ENCODE measurements around the gene PEX26. TPM values are rescaled to one million over a fixed set of nuclear protein-coding genes. Genes with fewer than 3 reads are reported as not detected.
"Not testable (repeated sequence)": the region's sequence is repeated elsewhere in the genome, so short reads cannot be mapped to it uniquely, and the experiment has no call there.

Gene PEX26
- total RNA-seq, 1 experiment from 2014 or later, result 33.7 TPM

GRCh38 chr22:18121954-18122554 is 44.3 kb downstream of the PEX26 start:
- in situ Hi-C loops (cut with HindIII; ENCODE audit: low pct_unique_long_range_greater_than_20kb, low sequenced_read_pairs), result no loop called here
- DNase-seq (ENCODE audit: low read depth, low spot score), result peak; percentile 49

DNA sequence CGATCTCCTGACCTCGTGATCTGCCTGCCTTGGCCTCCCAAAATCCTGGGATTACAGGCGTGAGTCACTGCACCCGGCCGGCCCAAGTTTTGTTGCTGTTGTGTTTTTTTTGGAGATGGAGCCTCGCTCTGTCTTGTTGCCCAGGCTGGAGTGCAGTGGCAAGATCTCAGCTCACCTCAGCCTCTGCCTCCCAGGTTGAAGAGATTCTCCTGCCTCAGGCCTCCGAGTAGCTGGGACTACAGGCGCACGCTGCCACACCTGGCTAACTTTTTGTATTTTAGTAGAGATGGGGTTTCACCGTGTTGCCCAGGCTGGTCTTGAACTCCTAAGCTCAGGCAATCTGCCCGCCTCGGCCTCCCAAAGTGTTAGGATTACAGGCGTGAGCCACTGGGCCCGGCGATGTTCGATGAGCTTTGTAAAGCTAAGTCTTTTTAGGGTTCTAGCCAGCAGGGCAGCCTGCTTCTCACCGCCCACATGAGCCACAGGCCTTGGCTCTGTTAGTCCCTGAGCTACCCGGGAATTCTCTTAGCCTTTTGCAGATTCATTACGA is 45.8 kb downstream of the PEX26 start:
- in situ Hi-C loops (cut with HindIII; ENCODE audit: low pct_unique_long_range_greater_than_20kb, low sequenced_read_pairs); DNase-seq (ENCODE audit: low read depth, low spot score): not testable (repeated sequence)

GRCh38 chr22:18126606-18127005 is 48.8 kb downstream of the PEX26 start:
- in situ Hi-C loops (cut with HindIII; ENCODE audit: low pct_unique_long_range_greater_than_20kb, low sequenced_read_pairs), result no loop called here
- no peak for DNase-seq (ENCODE audit: low read depth, low spot score)

DNA sequence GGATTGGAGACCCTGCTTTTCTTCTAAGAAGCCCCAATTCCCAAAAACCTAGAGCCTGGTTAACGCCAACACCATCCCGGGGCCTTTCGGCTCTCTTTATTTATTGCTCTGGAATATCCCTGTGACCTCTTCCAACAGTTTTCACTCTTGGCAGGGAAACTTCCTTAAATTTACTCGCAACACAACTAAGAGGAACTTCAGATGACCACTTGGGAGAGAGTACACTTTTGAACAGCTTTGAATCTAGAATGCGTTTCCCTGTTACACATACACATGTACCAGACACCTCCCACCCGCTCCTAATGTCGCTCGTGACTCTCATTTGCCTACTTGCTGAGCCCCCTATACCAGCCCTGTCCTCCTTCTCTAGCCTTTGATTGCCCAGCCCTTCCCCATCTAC is 52.2 kb downstream of the PEX26 start:
- no peak for DNase-seq (ENCODE audit: low read depth, low spot score)
- in situ Hi-C loops (cut with HindIII; ENCODE audit: low pct_unique_long_range_greater_than_20kb, low sequenced_read_pairs), result no loop called here

DNA sequence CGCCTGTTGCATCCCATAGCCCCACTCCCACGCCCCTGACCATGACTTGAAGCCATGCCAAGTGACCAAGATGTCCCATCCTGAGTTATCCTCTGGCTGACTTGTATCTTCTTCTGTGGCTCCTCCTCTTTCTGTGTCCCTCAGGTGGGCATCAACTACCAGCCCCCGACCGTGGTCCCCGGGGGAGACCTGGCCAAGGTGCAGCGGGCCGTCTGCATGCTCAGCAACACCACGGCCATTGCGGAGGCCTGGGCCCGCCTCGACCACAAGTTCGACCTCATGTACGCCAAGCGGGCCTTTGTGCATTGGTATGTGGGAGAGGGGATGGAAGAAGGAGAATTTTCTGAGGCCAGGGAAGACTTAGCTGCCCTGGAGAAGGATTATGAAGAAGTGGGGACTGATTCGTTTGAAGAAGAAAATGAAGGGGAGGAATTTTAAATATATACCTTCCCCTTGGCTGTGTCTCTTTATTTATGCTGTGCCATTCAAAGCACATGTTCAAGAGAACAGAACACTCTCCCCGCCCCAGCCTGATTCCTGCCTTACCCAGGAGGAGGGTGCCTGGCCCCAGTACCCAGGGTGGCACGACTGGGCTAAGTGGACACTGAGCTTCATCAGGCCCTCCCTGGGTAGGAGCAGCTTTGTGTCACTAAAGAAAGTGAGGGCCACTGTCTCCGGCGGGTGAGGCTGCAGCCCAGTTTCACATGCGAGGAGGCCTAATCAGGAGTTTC is 53.1 kb downstream of the PEX26 start:
- in situ Hi-C loops (cut with HindIII; ENCODE audit: low pct_unique_long_range_greater_than_20kb, low sequenced_read_pairs), result no loop called here
- no peak for DNase-seq (ENCODE audit: low read depth, low spot score)

- in situ Hi-C loops (cut with HindIII; ENCODE audit: low pct_unique_long_range_greater_than_20kb, low sequenced_read_pairs), result no loop called here
- DNase-seq (ENCODE audit: low read depth, low spot score), result no peak
Measured at GRCh38 chr22:18133452-18133851, 55.7 kb downstream of the PEX26 start.

DNA sequence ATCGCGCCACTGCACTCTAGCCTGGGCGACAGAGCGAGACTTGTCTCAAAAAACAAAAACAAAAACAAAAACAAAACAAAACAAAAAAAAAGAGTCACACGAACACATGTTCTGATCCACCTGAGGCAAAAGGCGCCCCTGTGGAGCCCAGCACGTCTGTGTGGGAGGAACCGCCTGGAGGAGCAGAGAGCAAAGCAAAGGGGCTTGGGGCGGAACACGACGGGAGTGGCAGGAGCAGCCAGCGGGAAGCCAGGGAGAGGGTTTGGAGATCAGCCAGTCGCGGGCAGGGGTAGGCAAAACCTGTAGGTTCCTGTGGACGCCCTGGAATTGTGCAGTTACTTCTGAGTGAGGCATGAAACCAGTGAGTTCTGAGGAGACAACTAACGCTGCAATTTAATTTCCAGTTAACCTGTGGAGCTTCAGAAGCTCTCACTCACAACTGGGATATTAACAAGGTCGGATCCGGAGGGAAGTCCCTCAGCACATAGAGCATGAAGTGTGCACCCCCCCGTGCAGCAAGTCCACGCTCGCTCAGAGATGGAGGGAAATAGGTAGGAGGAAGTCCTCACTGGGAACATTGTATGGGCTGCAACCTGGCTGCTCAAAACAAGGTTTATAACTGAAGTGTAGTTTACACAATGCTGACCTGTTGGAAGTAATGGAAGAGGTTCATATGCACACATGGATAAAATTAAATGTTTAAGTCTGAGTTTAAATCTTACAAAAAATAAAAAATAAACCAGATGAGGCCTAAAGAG is 59.0 kb downstream of the PEX26 start:
- no peak for DNase-seq (ENCODE audit: low read depth, low spot score)
- in situ Hi-C loops (cut with HindIII; ENCODE audit: low pct_unique_long_range_greater_than_20kb, low sequenced_read_pairs), result no loop called here

GRCh38 chr22:18141004-18141403 is 63.2 kb downstream of the PEX26 start:
- DNase-seq (ENCODE audit: low read depth, low spot score); in situ Hi-C loops (cut with HindIII; ENCODE audit: low pct_unique_long_range_greater_than_20kb, low sequenced_read_pairs): not testable (repeated sequence)

DNA sequence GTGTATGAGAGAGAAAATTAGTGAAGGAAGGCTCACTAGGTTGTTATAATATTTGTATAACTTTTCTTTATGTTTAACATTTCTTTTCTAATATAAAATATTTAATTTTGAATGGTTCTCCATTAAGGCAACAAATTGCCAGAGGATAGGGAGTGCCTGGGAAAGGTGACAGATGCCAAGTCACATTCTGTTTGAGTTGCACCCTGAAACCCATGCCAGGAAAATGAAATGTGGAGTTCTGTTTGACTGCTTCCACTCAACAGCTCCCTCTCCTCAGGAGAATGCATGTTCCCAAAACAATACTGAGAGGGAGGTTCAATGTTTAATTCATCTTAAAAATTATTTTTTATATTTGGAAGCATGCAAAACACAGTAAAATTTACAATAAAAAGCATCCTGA is 66.3 kb downstream of the PEX26 start:
- DNase-seq (ENCODE audit: low read depth, low spot score), result no peak
- in situ Hi-C loops (cut with HindIII; ENCODE audit: low pct_unique_long_range_greater_than_20kb, low sequenced_read_pairs), result no loop called here

DNA sequence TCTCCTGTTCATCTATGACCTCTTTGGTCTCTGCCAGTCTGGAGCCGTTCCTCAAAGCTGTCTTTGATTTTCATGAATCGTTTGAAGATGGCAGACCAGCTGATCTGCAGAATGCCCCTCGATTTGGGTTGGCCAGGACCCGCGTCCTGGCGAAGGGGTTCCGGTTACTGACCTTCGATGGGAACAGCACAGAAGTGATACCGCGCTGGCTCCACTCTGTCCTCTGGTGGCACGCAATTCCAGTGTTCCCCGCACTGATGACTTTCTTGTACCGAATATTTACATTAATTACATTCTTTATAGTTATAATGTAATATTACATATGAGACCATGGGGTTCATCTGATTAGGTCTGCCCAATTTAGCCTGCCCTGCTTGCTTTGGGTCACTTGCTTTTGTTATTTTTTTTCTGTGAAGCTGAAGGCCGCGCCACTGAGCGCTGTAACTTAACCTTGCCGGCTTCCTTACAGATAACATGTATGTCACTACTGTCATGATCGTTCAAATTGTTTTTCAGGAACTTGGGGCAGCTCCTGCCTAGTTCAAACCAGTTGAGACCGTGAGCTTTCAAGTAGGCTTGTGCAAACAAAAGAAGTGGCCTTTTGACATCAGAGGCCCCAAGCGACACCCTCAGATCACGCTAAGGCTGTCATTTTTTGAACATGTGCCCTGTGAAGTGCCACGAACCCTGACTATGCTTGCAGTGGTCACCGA is 68.0 kb downstream of the PEX26 start:
- in situ Hi-C loops (cut with HindIII; ENCODE audit: low pct_unique_long_range_greater_than_20kb, low sequenced_read_pairs), result no loop called here
- DNase-seq (ENCODE audit: low read depth, low spot score), result no peak

GRCh38 chr22:18146389-18146753 is 68.6 kb downstream of the PEX26 start:
- in situ Hi-C loops (cut with HindIII; ENCODE audit: low pct_unique_long_range_greater_than_20kb, low sequenced_read_pairs), result no loop called here
- no peak for DNase-seq (ENCODE audit: low read depth, low spot score)

GRCh38 chr22:18147791-18148190 is 70.0 kb downstream of the PEX26 start:
- in situ Hi-C loops (cut with HindIII; ENCODE audit: low pct_unique_long_range_greater_than_20kb, low sequenced_read_pairs), result no loop called here

DNA sequence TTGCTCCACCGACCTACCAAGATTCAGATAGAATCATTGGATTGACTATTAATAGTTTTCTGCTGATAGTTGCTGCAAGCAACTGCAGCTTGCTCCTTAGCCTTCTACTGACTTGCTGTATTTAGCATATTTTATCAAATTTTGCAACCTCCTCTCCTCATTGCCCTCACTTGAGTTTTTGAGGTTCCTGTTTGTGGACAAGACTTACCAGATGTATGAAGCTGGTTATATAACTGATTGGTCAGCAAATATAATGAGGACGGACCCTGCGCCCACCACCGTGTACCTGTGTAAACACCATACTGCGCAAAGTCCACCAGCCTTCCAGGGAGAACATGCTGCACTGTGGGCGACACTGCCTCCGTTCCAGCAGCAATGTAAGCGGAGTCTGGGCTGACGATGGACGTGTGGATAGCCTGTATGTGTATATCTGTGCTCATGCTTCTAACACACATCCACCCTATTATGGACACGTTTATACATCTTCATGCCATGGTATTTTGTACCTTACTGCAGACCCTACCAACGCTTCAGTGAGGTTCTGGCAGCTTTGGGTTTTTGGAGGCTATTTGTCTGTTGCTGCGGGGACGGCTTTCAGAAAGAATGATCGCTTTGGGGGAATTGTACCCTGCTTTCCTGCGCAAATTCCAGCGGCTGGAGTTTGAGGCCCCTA is 70.6 kb downstream of the PEX26 start:
- in situ Hi-C loops (cut with HindIII; ENCODE audit: low pct_unique_long_range_greater_than_20kb, low sequenced_read_pairs), result no loop called here

More at GRCh38 chr22:18147791-18148190, 70.0 kb downstream of the PEX26 start:
- no peak for DNase-seq (ENCODE audit: low read depth, low spot score)

GRCh38 chr22:18152519-18152918 is 74.7 kb downstream of the PEX26 start:
- DNase-seq (ENCODE audit: low read depth, low spot score), result no peak
- in situ Hi-C loops (cut with HindIII; ENCODE audit: low pct_unique_long_range_greater_than_20kb, low sequenced_read_pairs), result no loop called here

More for the DNA sequence above, 70.6 kb downstream of the PEX26 start:
- DNase-seq (ENCODE audit: low read depth, low spot score), result no peak

DNA sequence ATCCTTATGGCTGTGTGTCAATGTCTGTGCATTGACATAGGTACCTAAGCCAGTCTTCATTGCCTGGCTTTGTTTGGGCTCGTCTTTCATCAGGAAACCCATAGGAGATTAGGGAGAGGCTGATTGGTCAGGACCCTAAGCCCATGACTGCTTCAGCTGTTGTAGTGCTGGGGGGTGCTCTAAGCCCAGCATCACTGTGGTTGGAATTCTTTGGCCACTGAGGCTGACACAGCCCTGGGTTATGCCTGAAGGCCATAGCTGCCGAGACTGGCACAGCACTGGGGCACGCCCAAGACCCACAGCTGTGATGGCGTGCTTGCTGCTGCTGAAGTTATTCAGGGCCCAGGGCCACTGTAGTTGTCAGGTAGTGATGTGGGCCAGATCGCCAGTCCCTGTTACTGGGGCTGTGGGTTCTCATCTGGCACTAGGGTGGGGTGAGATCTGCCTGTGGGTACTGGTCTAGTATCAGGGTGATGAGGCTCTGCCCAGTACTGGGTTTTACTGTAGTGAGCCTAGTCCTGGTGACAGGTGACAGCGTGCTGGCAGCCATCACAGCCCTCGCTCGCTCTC is 77.1 kb downstream of the PEX26 start:
- in situ Hi-C loops (cut with HindIII; ENCODE audit: low pct_unique_long_range_greater_than_20kb, low sequenced_read_pairs), result no loop called here
- DNase-seq (ENCODE audit: low read depth, low spot score), result no peak
